Left lung (tissue), 10 donors: Measurements from ENCODE around the gene NUMB. TPM values are rescaled to one million over a fixed set of nuclear protein-coding genes. Genes with fewer than 3 reads are reported as not detected.

Experiments
- ATAC-seq: fragments of 200-7000 bp; cut with Tn5 transposase; one replicate; pipeline ENCODE4 v1.9.1; 2020; ENCODE audit warnings: moderate library complexity
- DNase-seq, 4 donors: peaks; one replicate each; pipeline ENCODE4 v3.0.0-alpha.2; 2013 to 2020
- H3K27ac ChIP-seq, 2 donors: fragments of 200-600 bp; sonication (generic) in 1 of 2; one replicate each; pipeline versions ENCODE4 v1.5.0 to v1.8.0; 2020 to 2021
- H3K27me3 ChIP-seq, 2 donors: fragments of 200-600 bp; sonication (generic) in 1 of 2; one replicate each; pipeline versions ENCODE4 v1.5.0 to v1.8.0; 2020 to 2021
- H3K36me3 ChIP-seq, 2 donors: fragments of 200-600 bp; sonication (generic) in 1 of 2; one replicate each; pipeline versions ENCODE4 v1.5.0 to v1.8.0; 2020 to 2021
- H3K4me1 ChIP-seq, 2 donors: fragments of 200-600 bp; one replicate each; pipeline ENCODE4 v1.8.0; 2021
- H3K4me3 ChIP-seq, 2 donors: fragments of 200-600 bp; sonication (generic) in 1 of 2; one replicate each; pipeline versions ENCODE4 v1.5.0 to v1.8.0; 2020 to 2021; ENCODE audit warnings: mild to moderate bottlenecking in 1 of 2
- H3K9me3 ChIP-seq, 2 donors: fragments of 200-600 bp; sonication (generic) in 1 of 2; one replicate each; pipeline versions ENCODE4 v1.5.0 to v1.8.0; 2020 to 2021
- intact Hi-C, 2 donors: fragments of 100-400 bp; cut with DNase I; formaldehyde crosslinking; loops; one replicate each; pipeline versions ENCODE4 v1.11.2 to v1.14.2; 2022
- polyA plus RNA-seq, 6 donors: library from polyadenylated mRNA; unstranded; fragments of 120-200 nt; gene quantifications; one replicate each; pipeline ENCODE4 v1.2.1, GENCODE V29; 2013; ENCODE audit not compliant: insufficient read length in 6 of 6
- total RNA-seq, 2 donors: library from RNA; stranded (reverse); fragmentation: NEBNext Ultra II Directional; extraction: Animal tissue kit (Norgen Biotek cat#: 25700); gene quantifications; one replicate each; pipeline ENCODE4 v1.2.1, GENCODE V29; 2021
- TF ChIP-seq, protein P1 (sequence below), 2 donors: fragments of 200-600 bp; sonication (generic) in 1 of 2; IDR thresholded peaks; one replicate each; pipeline versions ENCODE4 v1.5.0 to v1.8.0; 2021; ENCODE audit warnings: antibody characterized with exemption in 2 of 2
- donor health status: DM: no; HTN: yes; CAD: no.
- donor health status: DM: no; HTN: no; CAD: no.

The NUMB gene
- total and polyA plus RNA-seq, 8 donors: 91.0 to 121 (median 105) TPM

DNA sequence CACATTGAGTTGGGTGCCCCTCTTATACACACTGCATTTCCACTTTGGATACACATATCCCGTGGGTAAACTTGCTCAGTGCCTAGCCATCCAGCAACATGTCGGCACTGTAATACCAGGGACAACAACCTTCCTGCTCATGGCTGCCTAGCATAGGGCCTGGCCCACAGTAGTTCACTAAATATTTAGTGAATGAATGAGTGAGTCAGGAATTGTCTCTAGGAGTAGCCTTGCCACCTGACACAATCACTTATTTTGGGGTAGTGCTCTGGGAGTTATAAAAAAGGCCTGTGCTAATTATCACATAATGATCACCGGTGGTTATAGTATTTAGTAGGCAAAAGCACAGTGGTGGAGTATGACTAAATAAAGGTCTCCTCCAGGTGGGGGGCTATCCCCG lies 8.5 kb upstream of the NUMB start:
- no peak for ATAC-seq
- no peaks in the 10 kb centered on the region for H3K9me3 ChIP-seq
- H3K4me1 ChIP-seq: peaks cover 14 to 77% of the 10 kb centered on the region in 2 donors
- DNase-seq: no peak
- intact Hi-C loops: no loop called here
- no peaks in the 10 kb centered on the region for H3K27me3 ChIP-seq
- H3K36me3 ChIP-seq: no peaks in the 10 kb centered on the region
- peak overlapping the region; percentile 34 to 91 for H3K27ac ChIP-seq
- no peak overlapping the region for H3K4me3 ChIP-seq
- TF ChIP-seq, protein P1, sequence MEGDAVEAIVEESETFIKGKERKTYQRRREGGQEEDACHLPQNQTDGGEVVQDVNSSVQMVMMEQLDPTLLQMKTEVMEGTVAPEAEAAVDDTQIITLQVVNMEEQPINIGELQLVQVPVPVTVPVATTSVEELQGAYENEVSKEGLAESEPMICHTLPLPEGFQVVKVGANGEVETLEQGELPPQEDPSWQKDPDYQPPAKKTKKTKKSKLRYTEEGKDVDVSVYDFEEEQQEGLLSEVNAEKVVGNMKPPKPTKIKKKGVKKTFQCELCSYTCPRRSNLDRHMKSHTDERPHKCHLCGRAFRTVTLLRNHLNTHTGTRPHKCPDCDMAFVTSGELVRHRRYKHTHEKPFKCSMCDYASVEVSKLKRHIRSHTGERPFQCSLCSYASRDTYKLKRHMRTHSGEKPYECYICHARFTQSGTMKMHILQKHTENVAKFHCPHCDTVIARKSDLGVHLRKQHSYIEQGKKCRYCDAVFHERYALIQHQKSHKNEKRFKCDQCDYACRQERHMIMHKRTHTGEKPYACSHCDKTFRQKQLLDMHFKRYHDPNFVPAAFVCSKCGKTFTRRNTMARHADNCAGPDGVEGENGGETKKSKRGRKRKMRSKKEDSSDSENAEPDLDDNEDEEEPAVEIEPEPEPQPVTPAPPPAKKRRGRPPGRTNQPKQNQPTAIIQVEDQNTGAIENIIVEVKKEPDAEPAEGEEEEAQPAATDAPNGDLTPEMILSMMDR (IDR thresholded peaks at IDR 0.05): no peak

DNA sequence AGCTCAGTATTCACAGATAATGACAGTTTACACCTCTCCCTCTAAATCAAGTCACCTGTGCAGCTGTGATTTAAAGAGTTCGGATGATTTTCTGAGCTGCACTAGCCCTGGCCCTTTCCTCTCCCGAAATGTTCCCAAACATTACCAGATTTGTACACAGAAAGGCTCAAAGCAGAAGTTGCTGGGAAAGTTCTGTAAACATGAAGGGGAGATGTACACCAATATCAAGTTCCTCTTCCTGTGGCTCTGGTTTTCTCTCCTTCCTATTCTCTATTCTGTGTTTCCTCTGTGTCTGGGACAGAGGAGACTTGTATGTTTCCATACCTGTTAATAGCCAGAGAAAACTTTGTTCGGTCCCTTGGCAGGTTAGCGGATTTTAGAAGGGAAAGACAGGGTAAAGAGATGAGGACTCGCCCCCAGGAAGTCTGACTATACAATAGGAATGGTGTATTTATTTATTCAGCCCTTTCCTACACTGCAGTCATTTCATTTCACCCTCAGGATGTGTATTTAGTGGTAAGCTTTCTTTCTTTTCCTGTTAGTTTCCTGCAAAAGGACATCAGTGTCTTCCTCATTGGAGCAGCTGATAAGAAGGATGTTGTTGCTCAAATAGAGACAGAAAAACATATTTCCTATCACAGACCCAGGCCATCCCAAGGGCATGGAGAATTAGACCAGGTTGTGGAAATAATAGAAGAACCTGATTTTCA lies 7.6 kb upstream of the NUMB start:
- no peak for DNase-seq
- Histone ChIP-seq H3K27me3 (no peaks in the 10 kb centered on the region), H3K27ac (peak overlapping the region; percentile 34 to 91), H3K4me1 (peaks cover 17 to 82% of the 10 kb centered on the region in 2 donors), H3K9me3 (no peaks in the 10 kb centered on the region), H3K4me3 (peak overlapping the region in 1 of 2 donors; percentile 26), H3K36me3 (no peaks in the 10 kb centered on the region)
- TF ChIP-seq, protein P1 (IDR thresholded peaks at IDR 0.05): no peak
- ATAC-seq: no peak
- intact Hi-C loops: no loop called here

DNA sequence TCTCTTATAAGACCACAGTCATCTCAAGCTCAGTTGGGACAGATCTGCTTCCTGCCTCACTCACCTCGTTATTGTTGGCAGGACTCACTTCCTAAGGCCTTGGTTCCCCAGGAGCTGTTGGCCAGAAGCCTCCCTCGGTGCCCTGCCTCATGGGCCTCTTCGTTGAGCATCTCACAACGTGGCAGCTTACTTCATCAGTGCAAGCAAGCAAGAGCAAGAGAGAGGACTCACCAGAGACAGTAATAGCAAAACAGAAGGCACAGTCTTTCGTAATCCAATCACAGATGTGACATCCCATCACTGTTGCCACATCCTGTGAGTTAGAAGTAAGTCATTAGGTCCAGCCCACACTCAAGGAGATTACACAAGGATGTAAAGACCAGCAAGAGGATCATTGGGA lies 5.1 kb upstream of the NUMB start:
- peak overlapping the region in 1 of 2 donors; percentile 30 for H3K4me3 ChIP-seq
- DNase-seq (peak in 2 of 4 donors; percentile 63 to 83), ATAC-seq (no peak)
- intact Hi-C loops: no loop called here
- no peaks in the 10 kb centered on the region for H3K27me3 ChIP-seq
- H3K9me3 ChIP-seq: no peaks in the 10 kb centered on the region
- TF ChIP-seq, protein P1 (IDR thresholded peaks at IDR 0.05): no peak
- peak overlapping the region; percentile 71 to 91 for H3K27ac ChIP-seq
- H3K36me3 ChIP-seq: no peaks in the 10 kb centered on the region
- H3K4me1 ChIP-seq: peaks cover 17 to 98% of the 10 kb centered on the region in 2 donors

DNA sequence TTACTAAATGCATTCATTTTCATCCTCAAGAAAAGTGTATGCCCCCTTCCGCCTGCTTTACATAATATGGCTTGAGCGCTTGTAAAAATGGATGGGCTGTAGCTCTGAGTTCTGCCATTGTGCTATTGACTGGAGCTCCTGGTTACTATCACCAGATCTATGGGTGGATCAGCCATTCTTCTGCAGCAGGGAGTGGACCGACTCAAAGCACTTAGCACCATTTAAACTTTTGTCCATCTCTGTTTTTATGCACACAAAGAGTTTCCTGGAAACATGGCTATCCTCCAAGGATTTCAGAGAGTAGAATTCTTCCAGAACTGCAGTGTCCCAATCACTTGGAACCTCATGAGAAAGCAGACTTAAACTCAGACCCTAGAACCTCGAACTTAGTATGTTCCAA lies 4.5 kb upstream of the NUMB start:
- no peaks in the 10 kb centered on the region for H3K27me3 ChIP-seq
- DNase-seq: no peak
- no peaks in the 10 kb centered on the region for H3K9me3 ChIP-seq
- peak overlapping the region in 1 of 2 donors; percentile 30 for H3K4me3 ChIP-seq
- intact Hi-C loops: no loop called here
- no peak for ATAC-seq
- H3K27ac ChIP-seq: peak overlapping the region; percentile 71 to 91
- no peaks in the 10 kb centered on the region for H3K36me3 ChIP-seq
- H3K4me1 ChIP-seq: peaks cover 17 to 92% of the 10 kb centered on the region in 2 donors
- TF ChIP-seq, protein P1 (IDR thresholded peaks at IDR 0.05): no peak

DNA sequence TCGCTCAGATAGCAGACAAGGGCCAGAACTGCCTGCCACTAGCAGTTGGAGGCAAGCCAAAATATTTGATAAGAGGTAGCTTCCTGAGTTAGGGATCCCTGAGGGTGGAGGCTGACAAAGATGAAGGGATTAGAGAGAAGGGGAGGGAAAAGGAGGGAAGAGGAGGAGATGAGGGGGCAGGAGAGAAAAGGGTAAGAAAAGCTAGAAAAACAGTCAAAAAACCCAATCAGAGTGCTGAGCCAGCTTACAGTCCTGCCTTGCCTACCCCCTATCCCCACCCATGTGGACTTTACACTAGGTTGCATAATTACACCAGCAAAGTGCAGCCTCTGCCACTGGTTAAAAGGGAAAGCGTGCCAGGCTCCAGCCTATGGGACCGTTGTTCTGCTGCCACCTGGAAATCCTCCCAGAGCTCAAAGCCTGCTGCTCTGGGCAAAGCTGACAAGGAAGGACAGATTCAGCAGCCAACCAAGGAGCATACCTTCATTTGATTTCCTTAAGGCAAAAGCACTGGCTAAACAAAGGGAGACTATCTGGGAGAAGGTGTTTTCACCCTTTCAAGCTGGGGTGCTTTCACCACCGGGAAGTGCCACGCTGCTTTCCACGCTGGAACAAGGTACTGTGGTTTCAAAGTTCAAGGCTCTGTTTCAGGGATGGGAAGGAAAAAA lies 3.8 kb upstream of the NUMB start:
- TF ChIP-seq, protein P1 (IDR thresholded peaks at IDR 0.05): no peak
- H3K9me3 ChIP-seq: no peaks in the 10 kb centered on the region
- no peaks in the 10 kb centered on the region for H3K36me3 ChIP-seq
- H3K4me1 ChIP-seq: peaks cover 14 to 86% of the 10 kb centered on the region in 2 donors
- ATAC-seq (peak; percentile 40), DNase-seq (peak in 2 of 4 donors; percentile 60 to 76)
- H3K4me3 ChIP-seq: peak overlapping the region in 1 of 2 donors; percentile 30
- intact Hi-C loops: no loop called here
- no peaks in the 10 kb centered on the region for H3K27me3 ChIP-seq
- peak overlapping the region; percentile 71 to 91 for H3K27ac ChIP-seq
